Astrocyte of the cerebellum (primary cell): Measurements from ENCODE around the gene AGMO.

Experiments
- DNase-seq: peaks from one replicate; pipeline ENCODE4 v3.0.0-alpha.2; 2011; ENCODE audit warnings: low read depth
- H3K4me3 ChIP-seq: 2 replicates; pipeline ENCODE4 v1.5.1; 2011; ENCODE audit warnings: mild to moderate bottlenecking, low read depth, low read length, moderate library complexity
- CTCF ChIP-seq: IDR thresholded peaks from 2 replicates; pipeline ENCODE4 v1.5.1; 2012; ENCODE audit warnings: low read length, low read depth, moderate library complexity, mild to moderate bottlenecking; ENCODE audit errors: missing control alignments
- in situ Hi-C: cut with HindIII; loops from 2 replicates; pipeline ENCODE4 v1.10.0; 2017; ENCODE audit warnings: low sequenced_read_pairs

Gene AGMO

DNA sequence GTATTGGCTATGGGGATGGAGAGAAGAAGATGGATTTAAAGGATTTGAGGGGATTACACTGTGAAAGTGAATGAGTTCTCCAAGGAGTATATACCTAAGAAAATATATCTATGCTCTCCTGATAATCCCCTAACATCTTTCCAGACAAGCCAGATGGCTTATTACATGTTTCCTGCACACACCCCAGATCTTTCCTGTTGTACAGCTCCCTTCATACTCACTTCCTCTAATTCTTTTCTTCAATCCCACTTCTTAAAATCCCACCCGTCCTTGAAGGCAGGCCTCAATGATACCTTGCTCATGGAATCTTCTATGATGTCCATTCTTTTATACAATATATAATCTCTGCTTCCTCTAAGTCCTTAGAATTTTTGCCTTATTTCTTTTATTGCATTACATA lies 342.1 kb downstream of the AGMO start:
- DNase-seq: no peak
- no peak for TF ChIP-seq CTCF
- no peak overlapping the region for H3K4me3 ChIP-seq
- in situ Hi-C loops: no loop called here

- no peak for DNase-seq
- H3K4me3 ChIP-seq: no peak overlapping the region
- in situ Hi-C loops: no loop called here
- TF ChIP-seq CTCF: no peak
These were observed 343.6 kb downstream of the AGMO start for GRCh38 chr7:15218261-15218660.

GRCh38 chr7:15215616-15216015 lies 346.2 kb downstream of the AGMO start:
- in situ Hi-C loops: no loop called here
- peak; percentile 18 for DNase-seq
- no peak overlapping the region for H3K4me3 ChIP-seq
- TF ChIP-seq CTCF: no peak

DNA sequence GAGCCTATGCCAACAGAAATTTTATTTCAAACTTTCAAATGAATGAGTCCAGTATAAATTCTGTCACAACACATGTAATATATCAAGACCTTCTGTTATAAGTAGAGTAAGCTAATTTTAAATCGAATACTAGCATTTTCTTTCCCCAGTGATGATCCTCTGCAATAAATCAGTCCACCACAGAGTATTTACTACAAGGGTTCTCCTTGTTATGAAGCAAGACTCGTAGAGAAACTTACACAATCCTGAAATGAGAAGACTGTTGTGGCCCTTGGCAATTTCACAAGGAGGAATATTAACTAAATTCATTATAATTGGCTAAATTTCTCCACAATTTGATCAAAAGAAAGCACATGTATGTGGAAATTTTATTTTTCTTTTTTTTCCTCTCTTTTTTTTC lies 346.8 kb downstream of the AGMO start:
- H3K4me3 ChIP-seq: no peak overlapping the region
- in situ Hi-C loops: no loop called here
- DNase-seq: no peak
- TF ChIP-seq CTCF: no peak

DNA sequence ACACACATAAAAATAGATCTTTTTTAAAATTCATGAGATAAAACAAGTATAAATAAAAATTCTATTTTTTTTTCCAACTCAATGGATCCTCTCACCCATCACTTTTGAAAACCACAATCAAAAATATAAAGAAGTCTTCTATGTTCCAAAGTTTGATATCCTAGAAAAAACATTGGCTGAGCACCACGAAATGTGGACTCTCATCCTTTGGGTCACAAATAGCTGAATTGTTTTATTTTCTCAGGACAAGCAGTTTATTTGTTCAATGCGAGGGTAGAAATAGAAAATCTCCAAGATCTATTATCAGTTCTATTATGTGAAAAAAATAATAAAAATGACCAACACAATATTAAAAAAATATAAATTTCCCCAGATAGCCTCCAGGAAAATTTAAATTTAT lies 348.7 kb downstream of the AGMO start:
- no peak for TF ChIP-seq CTCF
- no peak for DNase-seq
- no peak overlapping the region for H3K4me3 ChIP-seq
- in situ Hi-C loops: no loop called here

- DNase-seq: no peak
- in situ Hi-C loops: no loop called here
These were observed 352.4 kb downstream of the AGMO start for GRCh38 chr7:15209429-15209828.

More at GRCh38 chr7:15209429-15209828, 352.4 kb downstream of the AGMO start:
- H3K4me3 ChIP-seq: no peak overlapping the region
- TF ChIP-seq CTCF: no peak
